IMR-90 (cell line): ENCODE measurements around the gene GRIN2D. TPM values are rescaled to one million over a fixed set of nuclear protein-coding genes. Genes with fewer than 3 reads are reported as not detected.

Source experiments
- ATAC-seq: fragments of 200-7000 bp; cut with Tn5 transposase; 2 replicates; pipeline ENCODE4 v1.9.1; 2020; ENCODE audit warnings: low read depth, mild to moderate bottlenecking, moderate library complexity
- BruUV-seq: library from RNA; stranded (reverse); fragments of 400-500 nt; replicated peaks from 2 replicates; lab custom pipeline; 2021; lab: Mats Ljungman, UMichigan
- CTCF ChIA-PET: fragments of 300-600 bp; formaldehyde crosslinking; extraction: SDS; loops from one replicate; lab custom pipeline; 2021; ENCODE audit warnings: antibody characterized with exemption; lab: Yijun Ruan, JAX
- POLR2A ChIA-PET: fragments of 300-600 bp; sonication (Branson Sonifier 250); formaldehyde crosslinking; loops from one replicate; lab custom pipeline; 2022; ENCODE audit warnings: antibody characterized with exemption; ENCODE audit not compliant: unreplicated experiment; lab: Charles Lee
- DNase-seq: peaks from one replicate; pipeline ENCODE4 v3.0.0; 2013
- H2AFZ ChIP-seq: replicated peaks from 2 replicates; pipeline ENCODE3; 2013; ENCODE audit warnings: low read length, mild to moderate bottlenecking; ENCODE audit not compliant: poor library complexity
- H2AK5ac ChIP-seq: 2 replicates; pipeline ENCODE4 v1.6.1; 2013; ENCODE audit warnings: low read depth, low read length, inconsistent platforms
- H2AK9ac ChIP-seq: replicated peaks from 2 replicates; pipeline ENCODE3; 2013; ENCODE audit warnings: mild to moderate bottlenecking, low read depth, low read length, moderate library complexity; ENCODE audit not compliant: poor library complexity
- H2BK120ac ChIP-seq: 2 replicates; pipeline ENCODE4 v1.6.1; 2013; ENCODE audit warnings: low read depth, low read length, inconsistent platforms
- H2BK15ac ChIP-seq: 3 replicates; pipeline ENCODE4 v1.6.1; 2013; ENCODE audit warnings: low read depth, low read length, inconsistent platforms
- H2BK20ac ChIP-seq: 2 replicates; pipeline ENCODE4 v1.6.1; 2013; ENCODE audit warnings: low read depth, mild to moderate bottlenecking, inconsistent platforms, low read length, moderate library complexity
- H2BK5ac ChIP-seq: 2 replicates; pipeline ENCODE4 v1.6.1; 2013; ENCODE audit warnings: mild to moderate bottlenecking, low read depth, low read length, inconsistent platforms; ENCODE audit not compliant: poor library complexity, severe bottlenecking
- H3K14ac ChIP-seq: replicated peaks from 2 replicates; pipeline ENCODE4 v1.6.1; 2013; ENCODE audit warnings: low read depth, low read length, inconsistent platforms
- H3K18ac ChIP-seq: 2 replicates; pipeline ENCODE4 v1.6.1; 2013; ENCODE audit warnings: low read depth, low read length, control low read depth
- H3K23ac ChIP-seq: 2 replicates; pipeline ENCODE4 v1.6.1; 2013; ENCODE audit warnings: low read depth, low read length, inconsistent platforms
- H3K27ac ChIP-seq: 2 replicates; pipeline ENCODE4 v1.5.1; 2013; ENCODE audit warnings: mild to moderate bottlenecking, control low read depth, low read length; ENCODE audit not compliant: insufficient read depth
- H3K27me3 ChIP-seq: 2 replicates; pipeline ENCODE4 v1.6.1; 2013; ENCODE audit warnings: low read length; ENCODE audit not compliant: control insufficient read depth, insufficient read depth
- H3K36me3 ChIP-seq: 2 replicates; pipeline ENCODE4 v1.6.1; 2013; ENCODE audit warnings: low read length, mixed read lengths; ENCODE audit not compliant: control insufficient read depth, insufficient read depth
- H3K4ac ChIP-seq: 2 replicates; pipeline ENCODE4 v1.6.1; 2013; ENCODE audit warnings: low read depth, low read length, inconsistent platforms
- H3K4me1 ChIP-seq: 2 replicates; pipeline ENCODE4 v1.6.1; 2013; ENCODE audit warnings: low read length, mixed read lengths; ENCODE audit not compliant: control insufficient read depth, insufficient read depth
- H3K4me2 ChIP-seq: 2 replicates; pipeline ENCODE4 v1.6.1; 2013; ENCODE audit warnings: low read depth, mild to moderate bottlenecking, control low read depth, low read length, moderate library complexity
- H3K4me3 ChIP-seq: 2 replicates; pipeline ENCODE4 v1.5.1; 2013; ENCODE audit warnings: low read depth, mild to moderate bottlenecking, control low read depth, low read length, moderate library complexity; ENCODE audit not compliant: insufficient read depth
- H3K56ac ChIP-seq: 2 replicates; pipeline ENCODE4 v1.6.1; 2013; ENCODE audit warnings: low read length, inconsistent platforms; ENCODE audit not compliant: insufficient read depth; ENCODE audit errors: extremely low read depth
- H3K79me1 ChIP-seq, 2 experiments: 2 replicates each; pipeline ENCODE4 v1.6.1; 2013; ENCODE audit warnings: low read length in 2 of 2, inconsistent platforms in 1 of 2, low read depth in 1 of 2
- H3K9ac ChIP-seq: 2 replicates; pipeline ENCODE4 v1.6.1; 2013; ENCODE audit warnings: low read depth, low read length, control low read depth
- H3K9me1 ChIP-seq: 2 replicates; pipeline ENCODE4 v1.6.1; 2013; ENCODE audit warnings: low read length, inconsistent platforms; ENCODE audit not compliant: insufficient read depth
- H3K9me3 ChIP-seq: 2 replicates; pipeline ENCODE4 v1.6.1; 2013; ENCODE audit warnings: low read length; ENCODE audit not compliant: control insufficient read depth, insufficient read depth
- H4K20me1 ChIP-seq: 2 replicates; pipeline ENCODE4 v1.6.1; 2013; ENCODE audit warnings: low read length, inconsistent platforms; ENCODE audit not compliant: insufficient read depth
- H4K5ac ChIP-seq: 2 replicates; pipeline ENCODE4 v1.6.1; 2013; ENCODE audit warnings: mild to moderate bottlenecking, low read depth, low read length, control low read depth
- H4K8ac ChIP-seq, 2 experiments: 2 replicates each; pipeline ENCODE4 v1.6.1; 2013; ENCODE audit warnings: low read depth in 2 of 2, low read length in 2 of 2, control low read depth in 1 of 2, inconsistent platforms in 1 of 2
- H4K91ac ChIP-seq: 2 replicates; pipeline ENCODE4 v1.6.1; 2013; ENCODE audit warnings: low read depth, low read length, inconsistent platforms; ENCODE audit not compliant: insufficient read depth
- FOS ChIP-seq: fragments of 150-350 bp; IDR thresholded peaks from 2 replicates; pipeline ENCODE4 v1.6.1; 2016; ENCODE audit warnings: low read depth, low read length
- WGBS, 2 experiments: methylation state at CpG; one replicate each; pipeline versions ENCODE4 v1.1.5 to v1.1.7; 2013; ENCODE audit warnings: missing lambda C conversion rate in 2 of 2; ENCODE audit not compliant: insufficient read length in 1 of 2; ENCODE audit errors: extremely low coverage in 2 of 2; 5-methylcytosine and 5-hydroxymethylcytosine counted together
- dilution Hi-C: fragments of 300-500 bp; cut with HindIII; formaldehyde crosslinking; loops from one replicate; pipeline ENCODE4 v1.14.3; 2018; ENCODE audit warnings: low sequenced_read_pairs; ENCODE audit not compliant: unreplicated experiment
- in situ Hi-C: fragments of 300-500 bp; cut with MboI; formaldehyde crosslinking; loops from 3 replicates; pipeline ENCODE4 v1.14.3; 2019; ENCODE audit warnings: low sequenced_read_pairs, inconsistent platforms, mixed read lengths
- intact Hi-C: fragments of 100-400 bp; cut with micrococcal nuclease; formaldehyde crosslinking; loops from 2 replicates; pipeline ENCODE4 v1.10.0; 2022
- polyA plus RNA-seq, 3 experiments: library from polyadenylated mRNA; depleted of rRNA; stranded (reverse); fragments of >200 nt; gene quantifications; 2 replicates each; pipeline ENCODE4 v1.2.3, GENCODE V29; 2012; ENCODE audit warnings: low replicate concordance in 1 of 3
- total RNA-seq: library from RNA; depleted of rRNA; stranded (reverse); fragments of >200 nt; gene quantifications from 2 replicates; pipeline ENCODE4 v1.2.3, GENCODE V29; 2012

GRIN2D gene
- total and polyA plus RNA-seq, 2 of the 4 experiments (the other 2 are of a cell fraction): under 0.01 to 0.24 TPM

- Histone ChIP-seq H2AK5ac (no peak overlapping the region), H2BK5ac (no peak overlapping the region), H4K91ac (no peak overlapping the region), H3K27ac (no peak overlapping the region), H3K4me2 (no peak overlapping the region), H2BK20ac (no peak overlapping the region), H3K27me3 (peaks cover 2% of the 10 kb centered on the region; the same call in 1 of the 2 replicates), H2BK120ac (no peak overlapping the region), H3K4me3 (no peak overlapping the region), H2AK9ac (no peak overlapping the region), H2AFZ (no peak overlapping the region), H2BK15ac (no peak overlapping the region), H4K8ac (no peak overlapping the region), H3K56ac (no peak overlapping the region), H3K79me1 (no peaks in the 10 kb centered on the region), H4K20me1 (no peaks in the 10 kb centered on the region), H3K23ac (no peak overlapping the region), H3K9me3 (no peaks in the 10 kb centered on the region), H3K9ac (no peak overlapping the region), H3K4me1 (no peaks in the 10 kb centered on the region), H3K18ac (no peak overlapping the region), H4K5ac (no peak overlapping the region), H3K9me1 (no peaks in the 10 kb centered on the region), H3K4ac (no peak overlapping the region), H3K14ac (no peak overlapping the region), H3K36me3 (no peaks in the 10 kb centered on the region)
- DNase-seq (no peak), ATAC-seq (no peak)
- ChIA-PET POLR2A (no interaction called here), CTCF (interaction anchor here (0.6 to 0.8 kb wide), 2 partner anchors 20 to 31 kb away, joined by 3 to 7 read pairs; partner anchors contain the start of gene KDELR1)
- WGBS, 2 experiments: 94% methylated on average over 2 of the region's 4 CpGs; no CpG with 5 or more reads in 1 of the 2 experiments
- dilution Hi-C loops: no loop called here
- in situ Hi-C loops: no loop called here
- intact Hi-C loops: no loop called here
- BruUV-seq: no TSS peak
- no peak for TF ChIP-seq FOS
Observed at GRCh38 chr19:48370955-48371354, 22.5 kb upstream of the GRIN2D start.
